Measurements from ENCODE around the gene GPR149.

Gene GPR149

DNA sequence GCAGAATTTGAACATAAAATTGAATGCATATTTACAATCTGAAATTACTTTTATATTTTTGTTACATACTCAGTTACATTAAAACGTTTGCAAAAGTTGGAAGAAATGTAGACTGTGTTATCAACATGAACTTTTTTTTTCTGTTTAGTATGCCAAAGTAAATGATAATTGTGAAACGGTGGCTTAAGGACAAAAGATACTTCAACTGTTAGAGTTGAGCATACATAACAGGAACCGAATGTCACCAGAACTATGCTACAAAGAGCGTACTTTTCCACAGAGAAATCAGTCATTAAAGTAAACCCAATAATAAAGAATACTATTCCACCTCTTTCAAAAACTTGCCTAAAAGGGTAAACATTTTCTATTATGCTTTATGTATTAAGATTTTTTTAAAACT, 91.4 kb downstream of the GPR149 start:
- no peak for DNase-seq (ENCODE audit: low read depth)

DNA sequence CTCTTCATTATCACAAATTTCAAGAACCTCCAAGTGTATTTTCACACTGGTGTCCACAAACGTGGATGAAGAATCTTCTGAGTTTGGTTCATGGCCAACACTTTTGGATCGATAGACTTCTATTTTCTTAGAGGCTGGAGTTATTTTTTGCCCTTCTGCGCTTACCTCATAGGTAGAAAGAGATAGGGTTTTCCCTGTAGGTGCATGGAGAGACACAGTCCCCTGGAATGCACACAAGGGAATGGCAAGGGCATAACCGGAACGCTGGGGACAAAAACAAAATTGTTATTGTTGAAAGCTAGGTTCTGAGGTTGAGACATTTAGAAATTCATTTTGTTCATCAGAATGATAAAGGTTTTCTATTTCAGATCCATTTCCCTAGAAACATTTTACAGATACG, 92.0 kb downstream of the GPR149 start:
- DNase-seq (ENCODE audit: low read depth) = no peak

GRCh38 chr3:154334973-154335420, 95.0 kb downstream of the GPR149 start:
- DNase-seq (ENCODE audit: low read depth) = no peak

DNA sequence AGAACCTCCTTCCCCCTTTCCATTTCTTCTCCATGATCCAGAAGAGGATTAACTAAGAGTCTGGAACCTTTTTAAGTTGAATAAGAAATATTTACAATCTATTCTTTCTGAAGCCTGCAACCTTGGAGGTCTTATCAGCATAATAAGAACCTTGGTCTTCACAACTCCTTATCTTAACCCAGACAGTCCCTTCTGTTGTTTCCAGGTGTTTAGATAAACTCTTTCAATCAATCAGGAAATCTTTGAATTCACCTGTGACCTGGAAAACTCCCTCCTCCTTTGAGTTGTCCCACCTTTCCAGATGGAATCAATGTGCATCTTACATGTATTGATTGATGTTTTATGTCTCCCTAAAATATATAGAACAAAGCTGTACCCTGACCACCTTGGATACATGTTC, 102.1 kb downstream of the GPR149 start:
- DNase-seq (ENCODE audit: low read depth) = no peak

- no peak for DNase-seq (ENCODE audit: low read depth)
Measured at GRCh38 chr3:154324919-154325318, 105.1 kb downstream of the GPR149 start.

DNA sequence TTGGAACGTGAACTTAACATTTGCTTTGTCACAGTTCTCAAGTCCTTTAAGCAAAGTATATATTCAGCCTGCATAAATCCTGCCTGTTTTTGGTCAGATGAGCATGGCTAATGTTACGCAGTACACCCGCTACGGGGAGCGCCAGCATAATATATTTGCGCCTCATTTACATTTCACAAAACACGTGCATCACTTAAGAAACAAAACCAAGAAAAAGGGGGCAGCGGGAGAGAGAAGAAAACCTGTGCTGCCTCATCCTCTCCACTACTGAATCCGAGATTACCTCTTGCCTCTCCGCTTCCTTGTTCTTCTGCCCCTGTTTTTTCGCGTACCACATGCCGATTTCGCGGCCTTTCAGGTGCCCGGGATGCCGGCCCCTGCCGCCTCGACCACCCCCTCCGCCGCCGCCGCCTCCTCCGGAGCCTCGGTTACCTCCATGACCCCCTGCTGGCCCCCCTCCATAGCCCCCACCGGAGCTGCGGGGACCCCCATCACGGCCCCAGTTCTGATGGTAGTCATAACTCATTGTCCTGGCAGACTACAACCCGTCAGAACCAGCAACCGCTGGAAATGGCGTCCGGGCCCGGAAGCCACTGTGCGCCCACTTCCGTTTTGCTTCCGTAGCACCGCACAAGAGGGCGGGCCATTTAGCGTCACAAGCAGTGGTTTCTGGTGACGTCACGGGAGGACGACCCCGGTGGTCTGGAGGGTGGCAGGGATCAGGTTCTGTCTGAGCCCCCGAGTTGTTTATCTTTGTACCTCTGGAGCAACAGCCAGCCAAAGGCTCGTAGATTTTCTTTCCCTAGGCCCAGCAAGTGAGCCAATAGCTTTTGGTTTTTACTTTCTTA, 105.9 kb downstream of the GPR149 start, which contains the start of gene DHX36:
Gene DHX36, minus strand, starts transcription at position 597 of the 848 bp plus-strand sequence. Its CDS starts 71 bp downstream, at position 526.
- peak; percentile 77 for DNase-seq (ENCODE audit: low read depth)

DNA sequence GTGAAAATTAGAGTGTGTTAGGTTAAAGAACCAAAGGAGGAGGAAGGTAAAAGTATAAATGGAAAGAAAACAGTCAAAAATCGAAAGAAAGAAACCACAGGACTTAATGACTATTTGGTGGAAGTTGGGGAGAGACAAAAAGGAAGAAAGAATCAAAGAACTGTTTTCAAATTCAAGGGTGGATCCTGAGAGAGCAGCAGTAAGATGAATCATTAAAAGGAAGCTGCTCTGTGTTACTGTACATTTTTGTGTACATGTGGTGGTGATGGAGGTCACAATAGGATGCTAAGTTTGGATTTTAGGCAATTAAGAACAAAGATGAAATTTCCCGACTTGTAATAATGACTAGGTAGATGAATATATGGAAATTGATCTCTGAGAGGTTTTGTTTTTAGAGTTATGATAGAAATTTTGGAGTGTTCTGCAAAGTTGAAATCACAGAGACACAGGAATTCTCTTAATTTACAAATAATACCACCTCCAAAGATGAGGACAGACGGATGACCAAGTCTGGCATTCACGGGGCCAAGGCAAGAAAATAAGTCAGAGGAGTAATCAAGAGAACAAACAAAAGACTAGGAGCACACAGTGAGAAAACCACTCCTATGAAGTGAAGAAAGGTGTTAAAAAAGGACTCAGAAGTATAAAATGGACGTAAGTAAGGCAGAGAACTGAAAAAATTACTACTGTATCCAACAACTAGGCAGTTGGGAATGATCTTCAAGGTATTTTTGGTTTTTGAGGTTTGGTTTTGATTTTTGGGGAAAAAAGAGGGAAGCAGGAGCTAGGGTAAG, 112.8 kb downstream of the GPR149 start:
- DNase-seq (ENCODE audit: low read depth) = no peak

- no peak for DNase-seq (ENCODE audit: low read depth)
Measured at GRCh38 chr3:154314152-154314551, 115.8 kb downstream of the GPR149 start.

DNA sequence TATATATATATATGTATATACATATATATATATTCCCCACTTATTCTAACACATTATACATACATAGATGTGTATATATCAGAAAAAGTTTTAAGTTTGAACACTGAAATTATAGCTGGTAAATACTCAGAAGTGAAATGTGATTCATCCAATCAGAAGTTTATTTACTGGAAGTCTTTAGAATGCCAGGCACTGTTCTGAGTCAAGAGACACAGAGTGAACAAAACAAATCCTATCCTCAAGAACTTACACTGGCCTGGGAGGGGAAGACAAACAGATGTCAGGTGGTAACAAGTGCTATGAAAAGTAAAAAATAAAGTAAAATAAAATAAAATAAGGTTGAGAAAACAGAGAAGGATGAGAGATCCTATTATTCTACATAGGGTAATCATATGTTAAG, 119.2 kb downstream of the GPR149 start:
- DNase-seq (ENCODE audit: low read depth) = no peak

GRCh38 chr3:154307363-154307762, 122.6 kb downstream of the GPR149 start:
- no peak for DNase-seq (ENCODE audit: low read depth)

DNA sequence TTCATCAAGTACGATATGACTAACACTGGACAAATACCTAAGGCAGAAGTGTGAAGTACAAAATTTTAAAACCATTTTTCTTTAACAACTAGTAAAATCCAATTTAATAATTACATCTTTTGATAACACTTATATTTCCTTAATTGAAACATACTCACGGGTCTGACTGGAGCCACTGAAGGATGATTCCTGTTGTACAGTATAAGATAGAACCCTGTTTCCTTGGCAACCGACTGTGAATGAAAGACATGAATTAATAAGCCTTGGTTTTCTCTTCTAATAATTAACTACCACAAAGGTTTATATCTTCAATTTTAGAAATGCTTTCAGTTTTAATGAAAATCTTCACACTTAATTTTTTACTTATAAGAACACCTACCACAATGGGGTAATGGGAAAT, 125.1 kb downstream of the GPR149 start:
- no peak for DNase-seq (ENCODE audit: low read depth)

DNA sequence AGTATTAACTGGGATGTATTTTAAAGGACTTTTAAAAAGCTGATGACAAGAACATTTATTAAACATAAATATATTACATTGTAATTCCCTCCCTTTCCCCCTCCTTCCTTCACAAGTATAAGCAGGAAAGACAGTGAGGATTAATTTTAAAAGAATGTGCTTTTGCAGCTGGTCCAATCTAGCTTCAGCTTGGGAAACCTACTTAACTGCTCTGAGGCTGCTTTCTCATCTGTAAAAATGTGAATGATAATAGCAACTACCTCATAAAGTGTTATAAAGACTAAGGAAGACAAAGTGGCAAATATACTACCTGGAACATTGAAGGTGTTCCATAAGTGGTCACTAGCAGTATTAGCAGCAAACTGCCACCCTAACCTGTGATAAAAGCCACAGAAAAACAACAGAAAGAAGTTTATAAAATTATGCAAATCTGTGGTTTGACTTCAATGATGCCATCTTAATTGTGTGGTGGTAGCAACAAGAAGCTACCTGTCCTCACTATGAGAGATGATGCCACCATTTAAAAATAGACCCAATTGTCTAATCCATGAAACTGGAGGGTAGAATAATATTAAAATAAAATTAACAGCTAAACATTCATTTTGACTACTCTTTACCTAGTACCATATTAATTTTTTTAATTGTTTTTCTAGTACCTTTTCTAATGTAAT, 125.7 kb downstream of the GPR149 start:
- DNase-seq (ENCODE audit: low read depth) = no peak

GRCh38 chr3:154301561-154301960, 128.4 kb downstream of the GPR149 start:
- DNase-seq (ENCODE audit: low read depth) = no peak

- no peak for DNase-seq (ENCODE audit: low read depth)
Measured at GRCh38 chr3:154294016-154294415, 136.0 kb downstream of the GPR149 start.

DNA sequence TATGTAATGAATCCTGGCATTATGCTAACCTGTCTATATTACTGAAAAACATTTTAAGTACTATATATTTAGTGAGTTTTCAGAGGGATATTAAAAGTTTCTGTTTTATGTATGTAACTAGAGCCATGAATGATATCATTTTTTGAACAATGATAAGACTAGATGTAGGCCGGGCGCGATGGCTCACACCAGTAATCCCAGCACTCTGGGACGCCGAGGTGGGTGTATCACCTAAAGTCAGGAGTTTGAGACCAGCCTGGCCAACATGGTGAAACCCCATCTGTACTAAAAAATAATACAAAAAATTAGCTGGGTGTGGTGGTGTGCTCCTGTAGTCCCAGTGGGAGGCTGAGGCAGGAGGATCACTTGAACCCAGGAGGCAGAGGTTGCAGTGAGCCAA, 139.8 kb downstream of the GPR149 start:
- DNase-seq (ENCODE audit: low read depth) = no peak

Data from activated T-cell treated with anti-CD3 and anti-CD28 coated beads for 1 hour (primary cell).